Coronary artery (tissue), 2 donors: ENCODE results near the gene DNMT3A.
A peak's percentile ranks its signal among the peaks of the same experiment; 100 is the strongest.

ENCODE experiments used
- DNase-seq: peaks from one replicate; pipeline ENCODE4 v3.0.0-alpha.2; 2017; ENCODE audit warnings: low spot score
- H3K27ac ChIP-seq, 2 donors: fragments of 200-600 bp; sonication (generic); one replicate each; pipeline ENCODE4 v1.5.1; 2016 to 2019
- H3K4me3 ChIP-seq: fragments of 200-600 bp; sonication (generic); 2 replicates; pipeline ENCODE4 v1.5.1; 2016; ENCODE audit warnings: mild to moderate bottlenecking, moderate library complexity
- TF ChIP-seq, protein P1 (sequence below): fragments of 200-600 bp; sonication (generic); IDR thresholded peaks from one replicate; pipeline ENCODE4 v1.5.1; 2019; ENCODE audit warnings: antibody characterized with exemption

Gene DNMT3A

DNA sequence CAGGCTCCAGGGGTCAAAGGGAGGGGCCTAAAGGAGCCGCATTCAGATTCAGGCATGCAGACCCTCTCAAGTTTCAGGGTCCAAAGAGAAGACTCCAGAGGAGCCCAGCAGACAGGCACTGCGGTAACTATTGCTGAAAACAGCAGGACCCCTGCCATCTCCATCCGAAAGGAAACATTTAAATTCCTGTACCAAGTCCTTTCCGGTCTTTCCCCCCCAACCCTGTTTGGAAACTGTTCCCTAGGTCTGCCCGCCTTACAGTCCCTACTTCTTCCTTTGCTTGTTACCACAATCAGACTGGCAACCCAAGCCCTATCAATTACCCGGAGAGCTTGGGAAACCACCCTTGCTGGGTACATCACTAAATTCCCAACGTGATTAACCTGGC lies 82.0 kb downstream of the DNMT3A start:
- H3K4me3 ChIP-seq = no peak overlapping the region
- H3K27ac ChIP-seq = no peak overlapping the region
- DNase-seq = no peak
- TF ChIP-seq, protein P1, sequence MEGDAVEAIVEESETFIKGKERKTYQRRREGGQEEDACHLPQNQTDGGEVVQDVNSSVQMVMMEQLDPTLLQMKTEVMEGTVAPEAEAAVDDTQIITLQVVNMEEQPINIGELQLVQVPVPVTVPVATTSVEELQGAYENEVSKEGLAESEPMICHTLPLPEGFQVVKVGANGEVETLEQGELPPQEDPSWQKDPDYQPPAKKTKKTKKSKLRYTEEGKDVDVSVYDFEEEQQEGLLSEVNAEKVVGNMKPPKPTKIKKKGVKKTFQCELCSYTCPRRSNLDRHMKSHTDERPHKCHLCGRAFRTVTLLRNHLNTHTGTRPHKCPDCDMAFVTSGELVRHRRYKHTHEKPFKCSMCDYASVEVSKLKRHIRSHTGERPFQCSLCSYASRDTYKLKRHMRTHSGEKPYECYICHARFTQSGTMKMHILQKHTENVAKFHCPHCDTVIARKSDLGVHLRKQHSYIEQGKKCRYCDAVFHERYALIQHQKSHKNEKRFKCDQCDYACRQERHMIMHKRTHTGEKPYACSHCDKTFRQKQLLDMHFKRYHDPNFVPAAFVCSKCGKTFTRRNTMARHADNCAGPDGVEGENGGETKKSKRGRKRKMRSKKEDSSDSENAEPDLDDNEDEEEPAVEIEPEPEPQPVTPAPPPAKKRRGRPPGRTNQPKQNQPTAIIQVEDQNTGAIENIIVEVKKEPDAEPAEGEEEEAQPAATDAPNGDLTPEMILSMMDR = no peak

DNA sequence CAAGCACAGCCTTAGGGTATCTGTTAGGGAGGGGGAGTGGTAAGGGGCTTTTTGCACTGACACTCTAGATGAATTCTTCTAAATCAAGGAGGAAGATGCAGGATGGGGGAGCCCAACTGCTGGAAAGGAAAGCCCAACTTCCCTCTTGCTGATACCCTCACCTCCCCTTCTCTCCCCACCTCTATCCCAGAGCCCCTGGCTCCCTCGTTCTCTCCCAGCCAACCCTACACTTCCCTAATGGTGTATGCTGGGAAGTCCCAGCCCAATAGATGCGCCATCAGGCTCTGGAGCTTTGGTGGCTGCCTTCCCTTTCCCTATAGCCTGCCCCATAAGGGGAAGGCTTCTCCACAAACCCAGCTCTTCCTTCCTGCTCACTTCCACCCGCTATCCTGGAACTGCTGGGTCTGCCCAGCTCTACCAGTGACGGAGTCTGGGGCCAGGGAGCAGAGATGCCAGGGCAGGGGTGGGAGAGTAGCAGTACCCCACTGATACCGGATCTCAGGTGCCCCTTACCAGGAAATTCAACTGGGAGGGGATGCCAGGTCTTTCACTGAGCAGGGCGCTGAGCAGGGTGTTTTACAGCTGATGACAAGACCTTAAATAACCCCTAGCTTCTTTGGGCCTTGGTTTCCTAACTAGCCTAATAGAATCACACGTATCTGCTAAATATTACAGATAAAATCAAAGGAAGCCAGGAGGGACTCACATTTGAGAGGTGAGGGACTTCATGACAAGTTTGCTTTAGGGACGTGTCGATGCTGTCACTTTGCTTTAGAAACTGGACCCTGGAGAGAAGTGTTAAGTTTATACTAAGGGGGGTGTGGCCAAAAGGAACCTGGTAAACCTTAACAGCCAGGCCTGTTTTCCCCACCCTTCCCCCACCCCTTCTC lies 82.6 kb downstream of the DNMT3A start:
- H3K27ac ChIP-seq = no peak overlapping the region
- TF ChIP-seq, protein P1 = no peak

DNA sequence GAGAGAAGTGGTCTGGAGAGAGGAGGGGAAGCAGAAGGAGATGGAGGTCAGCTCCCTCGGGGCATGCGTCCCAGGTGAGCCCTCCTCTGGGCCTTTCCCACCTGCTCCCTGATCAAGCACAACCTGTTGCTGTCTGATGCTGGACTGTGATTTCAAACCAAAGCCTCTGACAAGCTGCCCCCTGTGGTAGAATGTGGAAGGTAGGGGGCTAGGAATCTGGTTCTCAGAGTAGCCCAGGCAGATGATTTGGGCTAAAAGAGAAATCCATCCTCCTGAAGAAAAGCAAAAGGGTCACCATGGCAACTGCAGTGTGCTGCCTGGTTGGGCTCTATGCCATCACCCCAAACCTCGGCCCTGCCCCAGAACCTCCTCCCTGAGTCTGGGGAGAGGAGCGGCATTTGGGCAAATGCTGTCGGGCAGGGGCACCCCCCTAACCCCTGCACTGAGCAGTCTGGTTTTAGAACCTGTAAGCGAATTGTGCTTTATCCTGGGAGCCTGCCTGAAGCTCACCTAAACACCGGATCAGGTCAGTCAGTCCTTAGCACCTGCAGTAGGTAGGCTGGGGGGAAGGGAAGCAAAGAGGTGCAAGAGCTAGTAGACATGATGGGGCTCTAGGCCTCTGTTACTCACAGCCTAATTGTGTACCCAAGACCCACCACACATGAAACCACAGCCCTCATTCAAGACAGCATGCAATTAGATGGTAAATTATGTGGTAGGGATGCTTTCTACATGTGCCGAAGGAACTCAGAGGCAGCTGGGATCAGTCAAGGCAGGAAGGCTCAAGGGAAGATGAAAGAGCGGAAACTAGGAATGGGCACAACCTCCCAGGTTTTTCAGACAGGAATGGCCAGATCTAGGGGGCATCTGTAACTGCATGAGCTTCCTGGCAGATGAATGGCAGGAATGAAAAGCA lies 83.5 kb downstream of the DNMT3A start:
- DNase-seq = no peak
- Histone ChIP-seq H3K27ac (no peak overlapping the region), H3K4me3 (no peak overlapping the region)
- TF ChIP-seq, protein P1 = no peak

More for the DNA sequence above, 82.6 kb downstream of the DNMT3A start:
- no peak for DNase-seq
- H3K4me3 ChIP-seq = no peak overlapping the region

DNA sequence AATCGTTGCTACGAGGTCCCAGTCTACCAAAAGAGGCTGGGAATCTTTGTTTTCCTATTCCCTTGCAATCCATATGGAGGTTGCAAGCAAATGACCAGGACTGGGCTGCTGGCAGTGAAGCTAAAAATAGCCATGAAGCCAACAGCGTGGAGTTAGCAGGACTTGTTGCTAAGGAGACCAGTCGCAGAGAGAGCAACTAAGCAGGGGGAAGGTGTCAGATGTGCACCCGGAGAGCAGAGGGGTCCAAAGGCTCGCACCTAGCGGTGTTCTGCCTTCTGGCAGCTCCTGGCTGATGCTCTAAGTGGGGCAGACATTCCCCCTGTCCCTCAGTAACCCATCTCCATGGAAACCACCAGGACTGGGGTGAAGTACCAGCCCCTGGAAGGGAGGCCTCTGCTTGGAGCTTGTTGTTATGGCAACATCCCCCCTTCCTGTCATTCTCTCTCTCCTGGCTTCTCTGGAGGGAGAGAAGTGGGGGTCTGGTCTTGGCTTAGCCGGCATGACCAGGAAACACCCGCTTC lies 84.6 kb downstream of the DNMT3A start:
- TF ChIP-seq, protein P1 = no peak

DNA sequence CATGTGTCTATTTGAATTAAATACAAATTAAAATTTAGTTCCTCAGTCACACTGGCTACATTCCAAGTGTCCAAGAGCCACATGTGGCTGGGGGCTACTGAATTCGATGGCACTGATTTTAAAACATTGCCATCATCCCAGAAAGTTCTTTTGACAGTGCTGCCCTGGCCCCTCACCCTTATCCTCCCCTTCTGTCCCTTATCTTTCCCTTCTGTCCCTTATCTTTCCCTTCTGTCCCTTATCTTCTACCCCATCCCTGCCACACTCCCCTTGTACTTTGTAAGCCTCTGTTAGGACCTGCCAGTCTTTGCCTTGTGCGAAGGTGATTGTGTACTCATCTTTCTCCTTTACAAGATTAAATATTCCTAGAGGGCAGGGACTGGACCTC lies 85.2 kb downstream of the DNMT3A start:
- Histone ChIP-seq H3K4me3 (no peak overlapping the region), H3K27ac (peak overlapping the region in 1 of 2 donors; percentile 57)
- no peak for DNase-seq
- TF ChIP-seq, protein P1 = no peak

More for the DNA sequence above, 84.6 kb downstream of the DNMT3A start:
- no peak overlapping the region for H3K4me3 ChIP-seq
- DNase-seq = no peak
- H3K27ac ChIP-seq = peak overlapping the region in 1 of 2 donors; percentile 57

DNA sequence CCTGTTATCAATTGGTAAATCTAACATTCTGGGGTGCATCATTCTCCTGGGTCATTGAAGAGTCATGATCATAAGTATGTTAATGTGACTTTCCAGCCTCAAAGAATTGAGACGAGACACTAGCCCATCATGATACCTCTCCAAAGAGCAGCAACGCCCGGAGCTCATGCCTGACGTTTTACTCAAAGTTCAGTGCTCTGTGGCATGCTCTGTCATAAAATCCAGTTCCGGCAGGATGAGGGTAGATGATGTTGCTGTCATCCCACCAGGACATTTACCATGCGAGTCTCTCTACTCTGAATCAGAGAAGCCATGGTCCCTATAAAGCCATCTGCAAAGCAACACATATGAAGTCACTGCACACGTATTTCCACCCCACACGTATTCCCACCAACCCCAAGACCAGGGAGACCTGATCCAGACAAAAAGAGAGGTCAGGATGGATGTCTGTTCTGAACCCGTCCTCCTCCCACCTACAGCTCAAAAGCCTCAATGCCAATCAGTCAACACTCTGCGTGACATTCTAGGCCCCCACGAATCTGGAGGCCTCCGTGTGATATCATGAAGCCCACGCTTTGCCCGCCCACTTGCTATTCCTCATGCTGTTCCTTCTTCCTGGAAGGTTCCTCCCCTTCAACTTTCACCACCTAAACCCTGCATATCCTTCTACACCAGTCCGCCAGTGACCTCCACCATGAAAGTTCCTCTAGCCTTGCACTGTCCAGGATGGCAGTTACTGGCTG lies 85.8 kb downstream of the DNMT3A start:
- H3K27ac ChIP-seq = no peak overlapping the region
- H3K4me3 ChIP-seq = no peak overlapping the region
- no peak for DNase-seq
- TF ChIP-seq, protein P1 = no peak
